Fibroblast of lung (primary cell): ENCODE measurements around the gene VAV2. TPM values are rescaled to one million over a fixed set of nuclear protein-coding genes. Genes with fewer than 3 reads are reported as not detected.

ENCODE experiments used
- DNase-seq, 2 donors: peaks; one replicate each; pipeline versions ENCODE4 v3.0.0 to v3.0.0-alpha.2; 2010; ENCODE audit warnings: low read depth in 2 of 2
- H2AFZ ChIP-seq: 2 replicates; pipeline ENCODE4 v1.5.1; 2012; ENCODE audit warnings: low read length, control low read depth, inconsistent platforms
- H3K27ac ChIP-seq: 2 replicates; pipeline ENCODE4 v1.5.1; 2011; ENCODE audit warnings: low read length, control low read depth; ENCODE audit not compliant: insufficient read depth
- H3K27me3 ChIP-seq: 2 replicates; pipeline ENCODE4 v1.5.1; 2011; ENCODE audit warnings: mild to moderate bottlenecking, low read length; ENCODE audit not compliant: control insufficient read depth, insufficient read depth
- H3K36me3 ChIP-seq: 2 replicates; pipeline ENCODE4 v1.5.1; 2011; ENCODE audit warnings: low read length; ENCODE audit not compliant: control insufficient read depth, insufficient read depth
- H3K4me1 ChIP-seq: 2 replicates; pipeline ENCODE4 v1.5.1; 2011; ENCODE audit warnings: low read length; ENCODE audit not compliant: control insufficient read depth, insufficient read depth; ENCODE audit errors: extremely low read depth
- H3K4me2 ChIP-seq: 2 replicates; pipeline ENCODE4 v1.5.1; 2011; ENCODE audit warnings: low read length, control low read depth; ENCODE audit not compliant: insufficient read depth; ENCODE audit errors: extremely low read depth
- H3K4me3 ChIP-seq, 4 experiments: fragments of 200-600 bp in 1 of 4; sonication (generic) in 1 of 4; replicated peaks in 1 of 4; 2 replicates each; pipeline ENCODE4 v1.5.1; 2011 to 2016; ENCODE audit warnings: low read length in 4 of 4, low read depth in 3 of 4, mild to moderate bottlenecking in 3 of 4, control low read depth in 2 of 4, inconsistent platforms in 1 of 4, mixed read lengths in 1 of 4; ENCODE audit not compliant: insufficient read depth in 1 of 4; ENCODE audit errors: control extremely low read depth in 1 of 4
- H3K79me2 ChIP-seq: 2 replicates; pipeline ENCODE4 v1.5.1; 2012; ENCODE audit warnings: mild to moderate bottlenecking, low read length, inconsistent platforms; ENCODE audit not compliant: control insufficient read depth, insufficient read depth
- H3K9ac ChIP-seq: 2 replicates; pipeline ENCODE4 v1.5.1; 2011; ENCODE audit warnings: mild to moderate bottlenecking, low read length, control low read depth; ENCODE audit not compliant: insufficient read depth
- H3K9me3 ChIP-seq: 2 replicates; pipeline ENCODE4 v1.5.1; 2012; ENCODE audit warnings: low read depth, low read length; ENCODE audit not compliant: control insufficient read depth, insufficient read depth
- H4K20me1 ChIP-seq: 2 replicates; pipeline ENCODE4 v1.5.1; 2011; ENCODE audit warnings: low read length; ENCODE audit not compliant: control insufficient read depth, insufficient read depth; ENCODE audit errors: extremely low read depth
- EZH2 ChIP-seq: IDR thresholded peaks from 2 replicates; pipeline ENCODE4 v1.5.1; 2012; ENCODE audit warnings: low read length, control low read depth, mild to moderate bottlenecking; ENCODE audit errors: missing control alignments
- polyA plus RNA-seq, 2 donors: library from polyadenylated mRNA; depleted of rRNA in 1 of 2; stranded (reverse) in 1 of 2; unstranded in 1 of 2; fragments of >200 nt; gene quantifications; 2 replicates each; pipeline ENCODE4 v1.2.1, GENCODE V29; 2011 to 2012; ENCODE audit warnings: missing spikeins in 1 of 2
- total RNA-seq: library from RNA; depleted of rRNA; stranded (reverse); fragments of >200 nt; gene quantifications from 2 replicates; pipeline ENCODE4 v1.2.1, GENCODE V29; 2014
- TF ChIP-seq, protein P1 (sequence below), 2 donors: IDR thresholded peaks in 1 of 2; conservative IDR thresholded peaks in 1 of 2; 1 replicate in 1 of 2; 2 replicates in 1 of 2; pipeline ENCODE4 v1.5.1; 2011 to 2012; ENCODE audit warnings: low read length in 2 of 2, control low read depth in 1 of 2, inconsistent platforms in 1 of 2, low read depth in 1 of 2, mild to moderate bottlenecking in 1 of 2

Gene VAV2
- total and polyA plus RNA-seq, 2 donors (not counting 1 experiment from before 2014, with no cell fraction given): 13.7 to 17.7 TPM

DNA sequence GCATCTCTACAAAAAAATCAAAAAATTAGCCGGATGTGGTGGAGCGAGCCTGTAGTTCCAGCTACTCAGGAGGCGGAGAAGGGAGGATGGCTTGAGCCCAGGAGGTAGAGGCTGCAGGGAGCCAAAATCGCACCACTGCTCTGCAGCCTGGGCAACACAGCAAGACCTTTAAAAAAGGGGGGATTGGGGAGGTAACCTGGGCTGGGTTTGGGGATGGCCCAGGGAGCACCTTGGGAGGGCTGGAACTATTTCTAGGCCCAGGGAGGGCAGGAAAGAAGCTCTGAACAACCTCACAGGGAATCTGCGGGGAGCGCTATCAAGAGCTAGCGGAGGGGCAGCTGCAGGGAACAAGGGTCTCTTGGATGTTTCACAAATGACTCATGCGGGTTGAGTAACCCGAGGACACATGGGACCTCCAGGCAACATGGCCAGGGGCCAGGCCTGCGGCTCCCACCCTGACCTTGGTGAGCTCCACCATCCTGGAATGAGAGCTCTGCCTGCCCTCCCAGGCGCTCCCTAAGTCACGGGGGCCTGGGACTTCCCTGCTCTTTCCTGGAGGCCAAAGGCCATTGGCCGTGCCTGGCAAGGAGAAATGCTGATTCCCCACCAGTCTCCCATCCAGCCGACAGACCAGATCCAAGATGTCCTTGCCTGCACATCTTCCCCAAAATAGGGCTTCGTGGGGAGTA, 277.4 kb downstream of the VAV2 start:
- H3K27me3 ChIP-seq: no peaks in the 10 kb centered on the region
- H4K20me1 ChIP-seq: no peaks in the 10 kb centered on the region
- H2AFZ ChIP-seq: no peak overlapping the region
- H3K9ac ChIP-seq: peak overlapping the region; percentile 25
- peaks cover 25% of the 10 kb centered on the region for H3K4me1 ChIP-seq
- H3K36me3 ChIP-seq: no peaks in the 10 kb centered on the region
- peak; percentile 82 to 86 for DNase-seq
- H3K27ac ChIP-seq: peak overlapping the region; percentile 52
- no peaks in the 10 kb centered on the region for H3K9me3 ChIP-seq
- H3K4me3 ChIP-seq: no peak overlapping the region
- H3K79me2 ChIP-seq: no peaks in the 10 kb centered on the region
- TF ChIP-seq EZH2: no peak
- TF ChIP-seq, protein P1, sequence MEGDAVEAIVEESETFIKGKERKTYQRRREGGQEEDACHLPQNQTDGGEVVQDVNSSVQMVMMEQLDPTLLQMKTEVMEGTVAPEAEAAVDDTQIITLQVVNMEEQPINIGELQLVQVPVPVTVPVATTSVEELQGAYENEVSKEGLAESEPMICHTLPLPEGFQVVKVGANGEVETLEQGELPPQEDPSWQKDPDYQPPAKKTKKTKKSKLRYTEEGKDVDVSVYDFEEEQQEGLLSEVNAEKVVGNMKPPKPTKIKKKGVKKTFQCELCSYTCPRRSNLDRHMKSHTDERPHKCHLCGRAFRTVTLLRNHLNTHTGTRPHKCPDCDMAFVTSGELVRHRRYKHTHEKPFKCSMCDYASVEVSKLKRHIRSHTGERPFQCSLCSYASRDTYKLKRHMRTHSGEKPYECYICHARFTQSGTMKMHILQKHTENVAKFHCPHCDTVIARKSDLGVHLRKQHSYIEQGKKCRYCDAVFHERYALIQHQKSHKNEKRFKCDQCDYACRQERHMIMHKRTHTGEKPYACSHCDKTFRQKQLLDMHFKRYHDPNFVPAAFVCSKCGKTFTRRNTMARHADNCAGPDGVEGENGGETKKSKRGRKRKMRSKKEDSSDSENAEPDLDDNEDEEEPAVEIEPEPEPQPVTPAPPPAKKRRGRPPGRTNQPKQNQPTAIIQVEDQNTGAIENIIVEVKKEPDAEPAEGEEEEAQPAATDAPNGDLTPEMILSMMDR (conservative IDR thresholded peaks at IDR 0.05 in 1 of 2, IDR thresholded peaks at IDR 0.05 in 1 of 2; ENCODE audit: low read depth in 1 of 2, low read length in 2 of 2): no peak
- H3K4me2 ChIP-seq: no peak overlapping the region

DNA sequence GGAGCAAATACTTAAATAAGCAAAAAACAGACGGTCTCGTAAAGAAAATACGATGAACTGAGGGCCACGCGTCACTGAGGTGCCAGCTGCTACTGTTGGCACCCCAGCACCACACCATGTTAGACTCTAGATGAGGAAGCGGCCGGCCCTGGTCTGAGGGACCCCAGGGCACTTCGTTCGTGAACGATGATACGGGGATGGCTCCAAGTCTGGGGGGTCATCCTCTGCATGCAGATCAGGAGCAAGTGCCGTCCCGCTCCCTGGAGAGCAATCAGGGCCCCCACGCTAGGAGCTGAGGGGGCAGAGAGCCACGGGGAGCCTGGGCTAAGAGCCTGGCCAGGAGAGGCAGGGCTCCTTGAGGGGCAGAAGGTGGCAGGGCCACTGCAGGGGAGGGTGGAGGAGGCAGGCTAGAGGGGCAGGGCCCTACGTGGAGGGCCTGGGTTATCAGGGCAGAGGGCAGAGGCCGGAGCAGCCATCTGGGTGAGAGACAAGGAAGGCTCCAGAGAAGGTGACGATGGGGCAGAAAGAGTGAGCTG, 278.1 kb downstream of the VAV2 start:
- no peak for DNase-seq
- no peaks in the 10 kb centered on the region for H3K36me3 ChIP-seq
- no peaks in the 10 kb centered on the region for H3K27me3 ChIP-seq
- H4K20me1 ChIP-seq: no peaks in the 10 kb centered on the region
- H3K4me1 ChIP-seq: peaks cover 25% of the 10 kb centered on the region
- no peak overlapping the region for H3K9ac ChIP-seq
- H3K9me3 ChIP-seq: no peaks in the 10 kb centered on the region
- TF ChIP-seq, protein P1 (conservative IDR thresholded peaks at IDR 0.05 in 1 of 2, IDR thresholded peaks at IDR 0.05 in 1 of 2; ENCODE audit: low read depth in 1 of 2, low read length in 2 of 2): no peak
- TF ChIP-seq EZH2: no peak
- H3K79me2 ChIP-seq: no peaks in the 10 kb centered on the region
- no peak overlapping the region for H3K4me3 ChIP-seq
- peak overlapping the region; percentile 52 for H3K27ac ChIP-seq
- H3K4me2 ChIP-seq: no peak overlapping the region
- no peak overlapping the region for H2AFZ ChIP-seq

DNA sequence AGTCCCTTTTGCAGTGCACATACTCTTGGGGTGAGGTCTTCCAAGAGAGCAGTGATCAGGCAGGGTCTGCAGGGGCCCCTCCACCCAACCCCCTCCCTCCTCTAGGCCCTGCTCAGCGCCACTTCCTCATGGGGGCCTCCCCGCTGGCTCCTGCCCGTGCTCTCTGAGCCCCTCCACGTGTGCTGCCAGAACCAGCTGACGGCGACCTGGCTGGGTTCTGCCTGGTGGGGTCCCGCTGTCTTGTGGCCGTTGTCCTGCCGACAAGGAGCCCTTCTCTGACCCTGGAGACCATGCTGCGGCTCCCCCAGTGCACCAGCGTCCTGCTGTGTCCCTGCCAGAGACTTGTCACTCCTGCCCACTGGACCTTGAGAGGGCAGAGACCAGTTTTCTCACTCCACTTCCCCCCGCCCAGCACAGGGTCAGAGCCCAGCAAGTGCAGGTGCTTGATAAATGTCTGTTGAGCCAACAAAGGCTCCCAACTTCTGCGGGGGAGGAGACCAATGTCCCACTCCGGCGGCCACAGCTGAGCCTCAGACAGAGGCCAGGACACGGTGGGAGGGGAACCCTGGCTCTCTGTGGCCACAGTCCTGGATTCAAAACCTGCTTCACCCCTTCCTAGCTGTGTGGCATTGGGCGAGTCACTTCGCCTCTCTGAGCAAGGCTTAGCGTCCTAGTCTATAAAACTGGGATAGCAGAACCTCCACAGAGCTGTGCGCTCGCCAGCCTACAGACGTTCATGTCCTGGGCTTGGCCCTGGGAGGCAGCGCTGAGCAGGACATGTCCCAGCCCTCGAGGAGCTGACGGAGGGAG, 278.8 kb downstream of the VAV2 start:
- no peaks in the 10 kb centered on the region for H3K36me3 ChIP-seq
- DNase-seq: no peak
- H3K4me3 ChIP-seq: no peak overlapping the region
- H3K79me2 ChIP-seq: no peaks in the 10 kb centered on the region
- H3K9ac ChIP-seq: no peak overlapping the region
- H3K9me3 ChIP-seq: no peaks in the 10 kb centered on the region
- H2AFZ ChIP-seq: no peak overlapping the region
- peaks cover 25% of the 10 kb centered on the region for H3K4me1 ChIP-seq
- H3K27ac ChIP-seq: no peak overlapping the region
- no peaks in the 10 kb centered on the region for H4K20me1 ChIP-seq
- H3K27me3 ChIP-seq: no peaks in the 10 kb centered on the region
- H3K4me2 ChIP-seq: no peak overlapping the region
- TF ChIP-seq EZH2: no peak
- TF ChIP-seq, protein P1 (conservative IDR thresholded peaks at IDR 0.05 in 1 of 2, IDR thresholded peaks at IDR 0.05 in 1 of 2; ENCODE audit: low read depth in 1 of 2, low read length in 2 of 2): no peak
